GM23248 (cell line): ENCODE results near the gene C1GALT1C1. TPM values are rescaled to one million over a fixed set of nuclear protein-coding genes. Genes with fewer than 3 reads are reported as not detected.

Experiments
- DNase-seq: peaks from one replicate; pipeline ENCODE4 v3.0.0-alpha.2; 2015
- H2AFZ ChIP-seq: fragments of 200-600 bp; sonication (generic); 2 replicates; pipeline ENCODE4 v1.6.1; 2016; ENCODE audit warnings: antibody characterized with exemption
- H3F3A ChIP-seq: fragments of 200-600 bp; sonication (generic); 2 replicates; pipeline ENCODE4 v1.6.1; 2016; ENCODE audit warnings: mild to moderate bottlenecking, antibody characterized with exemption, mixed run types; ENCODE audit not compliant: insufficient read depth
- H3K27ac ChIP-seq: fragments of 200-600 bp; sonication (generic); 2 replicates; pipeline ENCODE4 v1.5.1; 2016; ENCODE audit warnings: mild to moderate bottlenecking
- H3K27me3 ChIP-seq: fragments of 200-600 bp; sonication (generic); replicated peaks from 2 replicates; pipeline ENCODE4 v1.6.1; 2016; ENCODE audit warnings: mild to moderate bottlenecking; ENCODE audit not compliant: insufficient read depth
- H3K36me3 ChIP-seq: fragments of 200-600 bp; sonication (generic); 2 replicates; pipeline ENCODE4 v1.6.1; 2016; ENCODE audit warnings: low read depth, mild to moderate bottlenecking
- H3K4me1 ChIP-seq: fragments of 200-600 bp; sonication (generic); 2 replicates; pipeline ENCODE4 v1.6.1; 2016; ENCODE audit warnings: mild to moderate bottlenecking; ENCODE audit not compliant: insufficient read depth
- H3K4me2 ChIP-seq: fragments of 200-600 bp; sonication (generic); one replicate; pipeline ENCODE4 v1.6.1; 2016; ENCODE audit warnings: mild to moderate bottlenecking; ENCODE audit not compliant: unreplicated experiment
- H3K4me3 ChIP-seq: fragments of 200-600 bp; sonication (generic); 2 replicates; pipeline ENCODE4 v1.5.1; 2016; ENCODE audit warnings: mild to moderate bottlenecking
- H3K79me2 ChIP-seq: fragments of 200-600 bp; sonication (generic); 2 replicates; pipeline ENCODE4 v1.6.1; 2016; ENCODE audit warnings: mild to moderate bottlenecking; ENCODE audit not compliant: insufficient read depth
- H3K9ac ChIP-seq: fragments of 200-600 bp; sonication (generic); 2 replicates; pipeline ENCODE4 v1.6.1; 2016; ENCODE audit warnings: mild to moderate bottlenecking
- H3K9me2 ChIP-seq: fragments of 200-600 bp; sonication (generic); 2 replicates; pipeline ENCODE4 v1.6.1; 2016; ENCODE audit warnings: mixed run types, mild to moderate bottlenecking, moderate library complexity; ENCODE audit not compliant: insufficient read depth
- H3K9me3 ChIP-seq: fragments of 200-600 bp; sonication (generic); one replicate; pipeline ENCODE4 v1.6.1; 2017; ENCODE audit warnings: low read depth
- H4K20me1 ChIP-seq: fragments of 200-600 bp; sonication (generic); 2 replicates; pipeline ENCODE4 v1.6.0; 2016; ENCODE audit not compliant: insufficient read depth
- EZH2 ChIP-seq: fragments of 200-600 bp; sonication (generic); IDR thresholded peaks from 2 replicates; pipeline ENCODE4 v1.6.1; 2018; ENCODE audit warnings: antibody characterized with exemption, mild to moderate bottlenecking; ENCODE audit not compliant: insufficient read depth, poor library complexity, severe bottlenecking
- EZH2phosphoT487 ChIP-seq: fragments of 200-600 bp; sonication (generic); IDR thresholded peaks from 2 replicates; pipeline ENCODE4 v1.6.1; 2018; ENCODE audit warnings: antibody characterized with exemption, moderate library complexity, mild to moderate bottlenecking, low read depth; ENCODE audit not compliant: insufficient read depth
- WGBS, 2 experiments: methylation state at CpG; one replicate each; pipeline ENCODE4 v1.1.6; 2015 to 2017; ENCODE audit warnings: low lambda C conversion rate in 2 of 2, low coverage in 1 of 2; ENCODE audit errors: missing lambda C conversion rate in 2 of 2; 5-methylcytosine and 5-hydroxymethylcytosine counted together
- in situ Hi-C: fragments of 300-500 bp; cut with MboI; formaldehyde crosslinking; loops from 2 replicates; pipeline ENCODE4 v1.15.0; 2020
- polyA plus RNA-seq: library from polyadenylated mRNA; unstranded; fragments of >200 nt; fragmentation: Nextera tagmentation; extraction: Ambion mirVana; gene quantifications from 2 replicates; pipeline ENCODE4 v1.2.1, GENCODE V29; 2016
- total RNA-seq: library from RNA; depleted of rRNA; stranded (reverse); fragments of >200 nt; shearing (Covaris generic); gene quantifications from 2 replicates; pipeline ENCODE4 v1.2.3, GENCODE V29; 2014; rRNA removed

C1GALT1C1 gene
- total and polyA plus RNA-seq, 2 experiments from 2014 or later = 58.3 to 78.6 TPM

DNA sequence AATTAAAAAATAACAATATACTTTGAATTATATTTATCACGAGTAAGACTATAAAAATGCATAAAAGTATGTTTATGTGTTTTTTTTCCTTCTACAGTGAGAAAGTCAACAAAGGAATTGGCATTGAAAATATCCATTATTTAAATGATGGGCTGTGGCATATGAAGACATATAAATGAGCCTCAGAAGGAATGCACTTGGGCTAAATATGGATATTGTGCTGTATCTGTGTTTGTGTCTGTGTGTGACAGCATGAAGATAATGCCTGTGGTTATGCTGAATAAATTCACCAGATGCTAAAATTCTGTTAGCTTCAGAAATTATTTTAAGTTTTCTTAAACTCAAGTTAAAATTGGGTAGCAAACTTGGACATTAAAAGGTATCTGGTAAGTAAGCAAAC is 17.8 kb downstream of the C1GALT1C1 start:
- Histone ChIP-seq H3K9me2 (no peaks in the 10 kb centered on the region), H3K4me1 (no peaks in the 10 kb centered on the region), H3K9ac (no peak overlapping the region), H3K27me3 (no peaks in the 10 kb centered on the region), H3K4me3 (no peak overlapping the region), H3F3A (no peaks in the 10 kb centered on the region; the same call in 1 of the 2 replicates), H2AFZ (no peak overlapping the region), H3K36me3 (peaks cover 9% of the 10 kb centered on the region), H3K9me3 (no peaks in the 10 kb centered on the region), H4K20me1 (no peaks in the 10 kb centered on the region), H3K27ac (no peak overlapping the region), H3K4me2 (no peak overlapping the region), H3K79me2 (peaks cover 23% of the 10 kb centered on the region)
- no peak for TF ChIP-seq EZH2phosphoT487
- no peak for TF ChIP-seq EZH2
- no peak for DNase-seq
- WGBS, 2 experiments = 90 to 93% methylated on average over 1 of the region's 1 CpG
- in situ Hi-C loops = no loop called here

GRCh38 chrX:120604361-120604782 is 25.5 kb downstream of the C1GALT1C1 start:
- Histone ChIP-seq H3K9me2 (no peaks in the 10 kb centered on the region), H2AFZ (peak overlapping the region; percentile 70), H3K9me3 (no peaks in the 10 kb centered on the region), H3K4me3 (peak overlapping the region; percentile 97), H3K9ac (peak overlapping the region; percentile 100), H3K27ac (peak overlapping the region; percentile 99), H3K4me2 (peak overlapping the region; percentile 96), H3K27me3 (no peaks in the 10 kb centered on the region), H3K4me1 (peaks cover 10% of the 10 kb centered on the region), H3K79me2 (peaks cover 52% of the 10 kb centered on the region), H3K36me3 (no peaks in the 10 kb centered on the region; the same call in 1 of the 2 replicates), H4K20me1 (no peaks in the 10 kb centered on the region), H3F3A (no peaks in the 10 kb centered on the region)
- WGBS, 2 experiments = 0 to 5% methylated on average over 4 to 5 of the region's 5 CpGs
- TF ChIP-seq EZH2 (no peak), EZH2phosphoT487 (no peak)
- in situ Hi-C loops = no loop called here
- DNase-seq = peak; percentile 66

DNA sequence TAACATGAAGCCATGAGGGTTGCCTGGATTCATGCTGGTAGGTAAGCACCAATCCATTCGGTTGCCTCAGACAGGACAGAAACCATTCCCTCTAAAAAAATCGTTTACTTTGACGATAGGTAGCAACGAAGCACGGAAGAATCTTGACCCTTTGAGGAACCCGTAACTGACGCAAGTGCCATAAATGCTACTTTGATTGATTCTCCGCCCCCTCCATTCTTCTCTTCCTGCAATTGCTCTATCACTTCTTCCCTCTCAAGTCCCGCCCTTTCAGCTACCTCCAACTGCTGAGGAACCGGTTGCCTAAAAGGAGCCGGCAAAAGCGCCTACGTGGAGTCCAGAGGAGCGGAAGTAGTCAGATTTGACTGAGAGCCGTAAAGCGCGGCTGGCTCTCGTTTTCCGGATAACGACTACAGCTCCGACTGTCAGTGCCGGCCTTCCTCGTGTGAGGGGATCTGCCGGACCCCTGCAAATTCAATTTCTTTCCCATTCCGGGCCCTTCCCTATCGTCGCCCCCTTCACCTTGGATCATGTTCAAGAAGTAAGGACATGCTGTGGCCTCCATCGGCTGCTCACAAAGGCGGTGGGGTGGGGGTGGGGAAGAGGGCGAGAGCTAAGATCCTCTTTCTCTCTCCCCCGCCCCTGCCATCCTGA is 26.0 kb downstream of the C1GALT1C1 start, which contains the start of gene MCTS1:
MCTS1 (plus strand) TSS at position 395 of the 654 bp plus-strand sequence; CDS start at position 531, 136 bp downstream.
- WGBS, 2 experiments = 1 to 3% methylated on average over 10 to 31 of the region's 31 CpGs
- Histone ChIP-seq H3K36me3 (no peaks in the 10 kb centered on the region; the same call in 1 of the 2 replicates), H3K9ac (peak within 1 kb of the TSS; percentile 100), H3K4me2 (peak within 1 kb of the TSS; percentile 96), H3F3A (no peaks in the 10 kb centered on the region), H3K9me2 (no peaks in the 10 kb centered on the region), H3K27me3 (no peaks in the 10 kb centered on the region), H3K4me1 (peaks cover 10% of the 10 kb centered on the region), H2AFZ (peak within 1 kb of the TSS; percentile 79), H3K9me3 (no peaks in the 10 kb centered on the region), H4K20me1 (no peaks in the 10 kb centered on the region), H3K79me2 (peaks cover 46% of the 10 kb centered on the region), H3K4me3 (peak within 1 kb of the TSS; percentile 97), H3K27ac (peak within 1 kb of the TSS; percentile 99)
- peak; percentile 95 for DNase-seq
- TF ChIP-seq EZH2phosphoT487 (no peak), EZH2 (no peak)
- in situ Hi-C loops = no loop called here

DNA sequence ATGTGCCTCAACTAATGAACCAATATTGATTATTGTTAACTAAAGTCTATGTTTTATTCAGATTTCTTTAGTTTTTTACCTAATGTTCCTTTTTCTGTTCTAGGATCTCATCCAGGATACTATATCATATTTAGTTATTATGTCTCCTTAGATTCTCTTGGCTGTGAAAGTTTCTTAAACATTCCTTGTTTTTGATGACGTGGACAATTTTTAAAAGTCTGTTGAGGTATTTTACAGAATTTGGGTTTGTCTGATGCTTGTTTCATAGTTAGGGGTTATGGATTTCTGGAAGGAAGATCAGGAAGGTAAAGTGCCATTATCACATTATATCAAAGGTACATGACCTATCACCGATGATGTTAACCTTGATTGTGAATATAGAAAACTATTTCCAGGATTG is 44.2 kb downstream of the C1GALT1C1 start:
- Histone ChIP-seq H3K4me2 (no peak overlapping the region), H3K27me3 (no peaks in the 10 kb centered on the region), H3K4me3 (no peak overlapping the region), H2AFZ (no peak overlapping the region), H4K20me1 (no peaks in the 10 kb centered on the region), H3K36me3 (no peaks in the 10 kb centered on the region), H3K79me2 (no peaks in the 10 kb centered on the region), H3K27ac (no peak overlapping the region), H3F3A (no peaks in the 10 kb centered on the region), H3K9me3 (no peaks in the 10 kb centered on the region), H3K4me1 (no peaks in the 10 kb centered on the region), H3K9me2 (no peaks in the 10 kb centered on the region), H3K9ac (no peak overlapping the region)
- TF ChIP-seq EZH2 = no peak
- no peak for TF ChIP-seq EZH2phosphoT487
- DNase-seq = no peak
- 54 to 59% methylated on average over 2 of the region's 2 CpGs for WGBS, 2 experiments
- in situ Hi-C loops = no loop called here

Other genes with a start within 250 kb of the C1GALT1C1 start
- 155 and 175 TPM in 2 replicates for gene LAMP2, start 160.8 kb downstream of the C1GALT1C1 start, total RNA-seq
- 275 TPM in 2 replicates for gene LAMP2, start 160.8 kb downstream of the C1GALT1C1 start, polyA plus RNA-seq
- gene CUL4B, start 69.1 kb downstream of the C1GALT1C1 start, total RNA-seq = 158 and 169 TPM in 2 replicates
- gene CUL4B, start 69.1 kb downstream of the C1GALT1C1 start, polyA plus RNA-seq = 153 and 158 TPM in 2 replicates
- gene MCTS1, start 26.0 kb downstream of the C1GALT1C1 start, total RNA-seq = 41.2 and 54.9 TPM in 2 replicates
- 106 and 113 TPM in 2 replicates for gene MCTS1, start 26.0 kb downstream of the C1GALT1C1 start, polyA plus RNA-seq
- not detected in 2 replicates for gene CT47B1, start 245.8 kb upstream of the C1GALT1C1 start, total RNA-seq
- not detected in 2 replicates for gene CT47B1, start 245.8 kb upstream of the C1GALT1C1 start, polyA plus RNA-seq